Suprapubic skin (tissue), 4 donors: ENCODE results near the gene DUSP10.

Source experiments
- CTCF ChIP-seq, 2 donors: fragments of 200-600 bp in 1 of 2; fragments of 450-650 bp in 1 of 2; sonication (generic) in 1 of 2; IDR thresholded peaks; one replicate each; pipeline ENCODE4 v1.5.1; 2016 to 2019; ENCODE audit warnings: antibody characterized with exemption in 2 of 2, mild to moderate bottlenecking in 1 of 2, moderate library complexity in 1 of 2
- EP300 ChIP-seq: sonication (generic); formaldehyde crosslinking; IDR thresholded peaks from one replicate; pipeline ENCODE4 v1.6.1; 2017; ENCODE audit warnings: antibody characterized with exemption
- POLR2A ChIP-seq, 2 donors: fragments of 450-650 bp; IDR thresholded peaks; one replicate each; pipeline ENCODE4 v1.6.1; 2017; ENCODE audit warnings: antibody characterized with exemption in 2 of 2, mild to moderate bottlenecking in 2 of 2, moderate library complexity in 2 of 2
- POLR2AphosphoS5 ChIP-seq, 3 donors: sonication (generic); formaldehyde crosslinking; IDR thresholded peaks; one replicate each; pipeline ENCODE4 v1.6.1; 2017; ENCODE audit warnings: antibody characterized with exemption in 3 of 3

GRCh38 chr1:221704306-221704705, 37.6 kb downstream of the DUSP10 start:
- TF ChIP-seq CTCF (IDR thresholded peaks at IDR 0.05), result no peak
- TF ChIP-seq POLR2A (IDR thresholded peaks at IDR 0.05), result no peak
- no peak for TF ChIP-seq EP300
- TF ChIP-seq POLR2AphosphoS5 (IDR thresholded peaks at IDR 0.05), result no peak
